Heart left ventricle (tissue), 16 donors: Measurements from ENCODE around the gene ISY1. TPM values are rescaled to one million over a fixed set of nuclear protein-coding genes. Genes with fewer than 3 reads are reported as not detected.

ENCODE experiments used
- ATAC-seq, 4 donors: fragments of 200-7000 bp; cut with Tn5 transposase; one replicate each; pipeline ENCODE4 v1.9.1; 2020 to 2022; ENCODE audit warnings: moderate library complexity in 4 of 4, mild to moderate bottlenecking in 3 of 4, moderate number of reproducible peaks in 1 of 4
- DNase-seq, 5 donors: peaks; one replicate each; pipeline ENCODE4 v3.0.0-alpha.2; 2020
- H3K27ac ChIP-seq, 12 donors: fragments of 200-600 bp; sonication (generic) in 4 of 12; one replicate each; pipeline versions ENCODE4 v1.5.0 to v1.8.0; 2016 to 2022; ENCODE audit warnings: mild to moderate bottlenecking in 2 of 12
- H3K27me3 ChIP-seq, 9 donors: fragments of 200-600 bp; sonication (generic) in 2 of 9; one replicate each; pipeline versions ENCODE4 v1.5.1 to v1.8.0; 2016 to 2022; ENCODE audit warnings: mild to moderate bottlenecking in 3 of 9
- H3K36me3 ChIP-seq, 9 donors: fragments of 200-600 bp; sonication (generic) in 2 of 9; one replicate each; pipeline versions ENCODE4 v1.5.0 to v1.8.0; 2018 to 2022; ENCODE audit warnings: mild to moderate bottlenecking in 2 of 9
- H3K4me1 ChIP-seq, 12 donors: fragments of 200-600 bp; sonication (generic) in 4 of 12; one replicate each; pipeline versions ENCODE4 v1.5.0 to v1.8.0; 2016 to 2022; ENCODE audit warnings: mild to moderate bottlenecking in 3 of 12
- H3K4me3 ChIP-seq, 12 donors: fragments of 200-600 bp; sonication (generic) in 4 of 12; one replicate each; pipeline versions ENCODE4 v1.5.0 to v1.8.0; 2017 to 2022; ENCODE audit warnings: mild to moderate bottlenecking in 9 of 12, moderate library complexity in 4 of 12
- H3K9me3 ChIP-seq, 12 donors: fragments of 200-600 bp; sonication (generic) in 4 of 12; one replicate each; pipeline versions ENCODE4 v1.5.0 to v1.8.0; 2016 to 2022; ENCODE audit warnings: mild to moderate bottlenecking in 1 of 12
- CTCF ChIP-seq, 12 donors: fragments of 200-600 bp; sonication (generic) in 4 of 12; IDR thresholded peaks; one replicate each; pipeline versions ENCODE4 v1.5.0 to v1.8.0; 2018 to 2022; ENCODE audit warnings: antibody characterized with exemption in 12 of 12, mild to moderate bottlenecking in 5 of 12
- POLR2A ChIP-seq, 2 donors: fragments of 450-650 bp; IDR thresholded peaks; one replicate each; pipeline ENCODE4 v1.6.1; 2017; ENCODE audit warnings: antibody characterized with exemption in 2 of 2, mild to moderate bottlenecking in 2 of 2, moderate library complexity in 2 of 2
- WGBS, 4 donors: extraction: QIAGEN DNeasy Blood & Tissue Kit in 2 of 4; methylation state at CpG; one replicate each; pipeline versions ENCODE4 v1.1.5 to v1.1.7; 2013 to 2018; 5-methylcytosine and 5-hydroxymethylcytosine counted together
- intact Hi-C, 10 donors: fragments of 100-400 bp; cut with DNase I; formaldehyde crosslinking; loops; one replicate each; pipeline versions ENCODE4 v1.11.1 to v1.14.2; 2022
- polyA plus RNA-seq, 2 donors: library from polyadenylated mRNA; stranded (reverse); fragments of 200-250 nt; gene quantifications; one replicate each; pipeline ENCODE4 v1.2.3, GENCODE V29; 2013
- total RNA-seq, 9 donors: library from RNA; depleted of rRNA in 2 of 9; stranded (reverse); fragments of >200 nt in 2 of 9; fragmentation: NEBNext Ultra II Directional in 3 of 9; extraction: Animal tissue kit (Norgen Biotek cat#: 25700) in 3 of 9; gene quantifications; one replicate each; pipeline versions ENCODE4 v1.1.0 to v1.2.4, GENCODE V29; 2016 to 2023
- donor health status: ischemic (EF 13 %, LVEDD 7.1; RV severe dilation, severe dysfunction).
- donor health status: healthy with polysubstance abuse.
- donor health status: DM: no; HTN: yes; CAD: no.
- donor health status: DM: no; HTN: no; CAD: no.
- donor health status: ischemic (EF 25% LVEDD 6.9; RV normal size, moderate dysfunction).
- donor health status: ischemic (EF 25% LVEDD 5.7; RV mildly dilated, moderate dysfunction).
- donor health status: healthy.
- donor health status: DM: yes; HTN: yes; CAD: no.
- donor health status: ischemic (EF 35%, LVEDD 5.7; RV mildly dilated, moderate dysfunction).
- donor health status: nonischemic (EF 11% LVEDD 7.7; RV severe dilation, severe dysfunction).
- donor health status: DM: yes; HTN: yes; CAD: no.
- donor health status: PGD.
- donor health status: ischemic (EF 29% LVEDD 5.4; RV normal size, mild dysfunction).
- donor health status: nonischemic (EF 23%, LVEDD 6.1; RV moderate dilation, normal function).

The ISY1 gene
- total and polyA plus RNA-seq, 11 donors: 14.9 to 31.2 (median 24.5) TPM

DNA sequence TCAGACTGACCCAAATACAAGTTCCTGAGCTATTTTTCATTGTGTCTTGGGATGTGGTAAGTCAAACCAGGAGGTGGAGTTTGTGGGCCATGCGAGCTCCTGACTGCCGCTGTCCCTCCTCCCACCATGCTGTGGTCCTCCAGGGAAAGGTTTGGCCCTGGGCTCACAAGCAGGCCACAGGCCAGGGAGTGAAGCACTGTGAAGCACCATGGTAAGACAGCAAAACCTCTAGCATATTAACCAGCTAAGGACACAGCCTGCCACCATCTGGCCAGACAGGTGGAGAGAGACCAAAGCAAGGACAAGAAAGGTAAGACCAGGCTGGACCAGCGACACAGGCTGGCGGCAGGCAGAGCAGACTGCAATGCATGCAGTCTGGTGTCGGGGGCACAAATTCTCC, 54.5 kb downstream of the ISY1 start:
- Histone ChIP-seq H3K9me3 (no peaks in the 10 kb centered on the region), H3K4me3 (no peak overlapping the region), H3K36me3 (peaks cover 0 to 61% (median 16%) of the 10 kb centered on the region in 9 donors), H3K27ac (no peak overlapping the region), H3K4me1 (peaks cover 0 to 26% (median 7%) of the 10 kb centered on the region in 12 donors), H3K27me3 (no peaks in the 10 kb centered on the region)
- WGBS, 4 donors: 85 to 93% (median 89%) methylated on average over 5 of the region's 5 CpGs
- ATAC-seq: peak in 2 of 4 donors; percentile 40 to 71
- no peak for DNase-seq
- intact Hi-C loops: no loop called here
- TF ChIP-seq CTCF (IDR thresholded peaks at IDR 0.05) (peak in 1 of 12 donors; percentile 11), POLR2A (IDR thresholded peaks at IDR 0.05) (no peak)

GRCh38 chr3:129105862-129106261, 55.0 kb downstream of the ISY1 start:
- WGBS, 4 donors: 70 to 83% (median 76%) methylated on average over 4 of the region's 4 CpGs
- no peak for TF ChIP-seq CTCF (IDR thresholded peaks at IDR 0.05)

GRCh38 chr3:129104498-129105079, 56.3 kb downstream of the ISY1 start:
- intact Hi-C loops: loop anchor here in 1 of 10 donors (5.0 kb wide), 1 partner anchor 132 kb away; no protein-coding TSS in a partner anchor
- Histone ChIP-seq H3K4me3 (no peak overlapping the region), H3K4me1 (peaks cover 0 to 33% (median 12%) of the 10 kb centered on the region in 12 donors), H3K27ac (no peak overlapping the region), H3K9me3 (no peaks in the 10 kb centered on the region), H3K36me3 (peaks cover 0 to 44% (median 8%) of the 10 kb centered on the region in 9 donors), H3K27me3 (no peaks in the 10 kb centered on the region)
- ATAC-seq: no peak
- no peak for TF ChIP-seq POLR2A (IDR thresholded peaks at IDR 0.05)
- no peak for TF ChIP-seq CTCF (IDR thresholded peaks at IDR 0.05)
- 84 to 92% (median 90%) methylated on average over 6 of the region's 6 CpGs for WGBS, 4 donors
- DNase-seq: no peak

More at GRCh38 chr3:129105862-129106261, 55.0 kb downstream of the ISY1 start:
- intact Hi-C loops: no loop called here
- ATAC-seq (no peak), DNase-seq (no peak)
- Histone ChIP-seq H3K4me1 (peaks cover 0 to 30% (median 11%) of the 10 kb centered on the region in 12 donors), H3K27ac (no peak overlapping the region), H3K27me3 (no peaks in the 10 kb centered on the region), H3K36me3 (peaks cover 0 to 57% (median 12%) of the 10 kb centered on the region in 9 donors), H3K4me3 (no peak overlapping the region), H3K9me3 (no peaks in the 10 kb centered on the region)

DNA sequence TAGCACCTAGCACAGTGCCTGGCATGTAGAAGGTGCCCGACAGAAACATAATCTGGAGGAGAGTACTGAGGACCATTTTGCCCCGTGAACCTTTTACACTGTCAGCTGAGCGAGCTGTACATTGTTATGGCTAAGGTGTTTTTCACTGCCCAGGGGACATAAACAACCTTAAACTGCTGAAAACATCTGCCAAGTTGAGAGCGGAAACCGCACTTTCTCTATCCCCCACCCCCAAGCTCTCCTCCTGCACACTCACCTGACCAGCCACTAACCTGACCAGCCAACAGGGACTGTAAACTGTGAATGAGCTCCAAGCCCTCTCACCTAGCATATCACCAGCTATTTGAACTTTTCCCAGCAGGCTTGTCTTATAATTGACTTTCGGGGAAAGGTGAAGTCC, 56.8 kb downstream of the ISY1 start:
- Histone ChIP-seq H3K9me3 (no peaks in the 10 kb centered on the region), H3K27me3 (no peaks in the 10 kb centered on the region), H3K4me1 (peaks cover 0 to 33% (median 12%) of the 10 kb centered on the region in 12 donors), H3K27ac (no peak overlapping the region), H3K36me3 (peaks cover 0 to 39% (median 5%) of the 10 kb centered on the region in 9 donors), H3K4me3 (no peak overlapping the region)
- WGBS, 4 donors: 95 to 98% (median 97%) methylated on average over 6 of the region's 6 CpGs
- ATAC-seq: no peak
- no peak for DNase-seq
- TF ChIP-seq CTCF (IDR thresholded peaks at IDR 0.05) (no peak), POLR2A (IDR thresholded peaks at IDR 0.05) (no peak)
- intact Hi-C loops: loop anchor here in 1 of 10 donors (5.0 kb wide), 1 partner anchor 132 kb away; no protein-coding TSS in a partner anchor
